Measurements from ENCODE around the gene DHX58.

DNA sequence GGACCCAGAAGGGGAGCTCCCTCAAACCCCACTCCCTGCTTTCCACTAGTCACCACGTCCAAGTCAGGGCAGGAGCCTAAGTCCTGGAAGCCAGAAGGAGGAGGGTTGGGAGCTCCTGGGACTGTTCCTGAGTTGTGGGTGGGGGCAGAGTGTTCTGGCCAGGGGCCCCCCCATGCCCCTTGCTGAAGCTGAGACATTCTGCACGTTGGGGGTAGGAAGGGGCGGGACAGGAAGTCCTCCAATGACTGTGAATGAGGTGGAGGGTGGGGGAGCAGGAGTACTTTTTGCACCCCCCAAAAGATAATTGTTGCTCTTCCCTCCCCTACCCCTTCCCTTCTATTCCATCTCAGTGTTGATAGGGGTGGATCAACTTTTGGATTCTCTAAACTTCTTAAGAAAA is 40.7 kb downstream of the DHX58 start:
- TF ChIP-seq, protein P1, sequence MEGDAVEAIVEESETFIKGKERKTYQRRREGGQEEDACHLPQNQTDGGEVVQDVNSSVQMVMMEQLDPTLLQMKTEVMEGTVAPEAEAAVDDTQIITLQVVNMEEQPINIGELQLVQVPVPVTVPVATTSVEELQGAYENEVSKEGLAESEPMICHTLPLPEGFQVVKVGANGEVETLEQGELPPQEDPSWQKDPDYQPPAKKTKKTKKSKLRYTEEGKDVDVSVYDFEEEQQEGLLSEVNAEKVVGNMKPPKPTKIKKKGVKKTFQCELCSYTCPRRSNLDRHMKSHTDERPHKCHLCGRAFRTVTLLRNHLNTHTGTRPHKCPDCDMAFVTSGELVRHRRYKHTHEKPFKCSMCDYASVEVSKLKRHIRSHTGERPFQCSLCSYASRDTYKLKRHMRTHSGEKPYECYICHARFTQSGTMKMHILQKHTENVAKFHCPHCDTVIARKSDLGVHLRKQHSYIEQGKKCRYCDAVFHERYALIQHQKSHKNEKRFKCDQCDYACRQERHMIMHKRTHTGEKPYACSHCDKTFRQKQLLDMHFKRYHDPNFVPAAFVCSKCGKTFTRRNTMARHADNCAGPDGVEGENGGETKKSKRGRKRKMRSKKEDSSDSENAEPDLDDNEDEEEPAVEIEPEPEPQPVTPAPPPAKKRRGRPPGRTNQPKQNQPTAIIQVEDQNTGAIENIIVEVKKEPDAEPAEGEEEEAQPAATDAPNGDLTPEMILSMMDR (IDR thresholded peaks at IDR 0.05; ENCODE audit: extremely low read depth in 1 of 2, insufficient read depth in 1 of 2, low read depth in 1 of 2, low read length in 2 of 2): no peak
- TF ChIP-seq POLR2AphosphoS5 (IDR thresholded peaks at IDR 0.05; ENCODE audit: insufficient read depth, low read depth, low read length) (no peak), EZH2 (IDR thresholded peaks at IDR 0.05; ENCODE audit: borderline replicate concordance, low read depth, low read length, severe bottlenecking) (no peak), FOS (IDR thresholded peaks at IDR 0.05; ENCODE audit: borderline replicate concordance, insufficient read depth, low read length) (no peak), POLR2A (IDR thresholded peaks at IDR 0.05; ENCODE audit: low read depth, low read length) (no peak), MYC (IDR thresholded peaks at IDR 0.05; ENCODE audit: low read depth, low read length) (no peak)

Data from endothelial cell of umbilical vein (primary cell).